HG02884 (cell line): ENCODE results near the gene OSM.

Experiments used
- ATAC-seq: cut with Tn5 transposase; IDR thresholded peaks from one replicate; pipeline ENCODE4 v1.9.1; 2021; ENCODE audit warnings: mild to moderate bottlenecking, moderate library complexity; ENCODE audit not compliant: unreplicated experiment

Gene OSM

GRCh38 chr22:30212996-30213441, 53.6 kb downstream of the OSM start:
- no peak for ATAC-seq
